ENCODE results near the gene MAP4K4. TPM values are rescaled to one million over a fixed set of nuclear protein-coding genes. Genes with fewer than 3 reads are reported as not detected.

The MAP4K4 gene
- total RNA-seq, 1 donor from 2014 or later: 115 TPM

DNA sequence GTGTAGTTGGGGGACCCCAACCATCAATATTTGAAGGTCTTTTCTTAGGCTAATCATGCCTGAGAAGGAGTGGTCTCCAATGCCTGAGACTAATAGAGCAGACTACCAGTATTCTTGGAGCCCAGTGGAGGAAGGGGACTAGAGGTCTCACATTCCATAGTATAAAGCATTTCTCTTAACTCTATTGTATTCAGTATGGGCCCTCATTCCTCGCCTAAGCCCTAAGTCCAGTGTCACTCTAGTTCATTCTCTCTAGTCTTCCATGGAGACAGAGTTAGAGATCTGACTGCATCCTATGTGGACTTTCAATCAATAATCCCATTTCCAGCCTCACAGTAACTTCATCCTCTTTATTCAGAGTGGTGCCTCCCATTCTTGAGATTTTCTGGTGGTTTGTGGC lies 29.7 kb upstream of the MAP4K4 start:
- no peak for DNase-seq (ENCODE audit: low read depth)
- TF ChIP-seq, protein P1, sequence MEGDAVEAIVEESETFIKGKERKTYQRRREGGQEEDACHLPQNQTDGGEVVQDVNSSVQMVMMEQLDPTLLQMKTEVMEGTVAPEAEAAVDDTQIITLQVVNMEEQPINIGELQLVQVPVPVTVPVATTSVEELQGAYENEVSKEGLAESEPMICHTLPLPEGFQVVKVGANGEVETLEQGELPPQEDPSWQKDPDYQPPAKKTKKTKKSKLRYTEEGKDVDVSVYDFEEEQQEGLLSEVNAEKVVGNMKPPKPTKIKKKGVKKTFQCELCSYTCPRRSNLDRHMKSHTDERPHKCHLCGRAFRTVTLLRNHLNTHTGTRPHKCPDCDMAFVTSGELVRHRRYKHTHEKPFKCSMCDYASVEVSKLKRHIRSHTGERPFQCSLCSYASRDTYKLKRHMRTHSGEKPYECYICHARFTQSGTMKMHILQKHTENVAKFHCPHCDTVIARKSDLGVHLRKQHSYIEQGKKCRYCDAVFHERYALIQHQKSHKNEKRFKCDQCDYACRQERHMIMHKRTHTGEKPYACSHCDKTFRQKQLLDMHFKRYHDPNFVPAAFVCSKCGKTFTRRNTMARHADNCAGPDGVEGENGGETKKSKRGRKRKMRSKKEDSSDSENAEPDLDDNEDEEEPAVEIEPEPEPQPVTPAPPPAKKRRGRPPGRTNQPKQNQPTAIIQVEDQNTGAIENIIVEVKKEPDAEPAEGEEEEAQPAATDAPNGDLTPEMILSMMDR (conservative IDR thresholded peaks at IDR 0.05; ENCODE audit: low read depth, low read length): no peak
- no peak overlapping the region for H3K4me3 ChIP-seq (ENCODE audit: low read depth, low read length)

GRCh38 chr2:101672047-101672446 lies 25.5 kb upstream of the MAP4K4 start:
- TF ChIP-seq, protein P1 (conservative IDR thresholded peaks at IDR 0.05; ENCODE audit: low read depth, low read length): no peak

DNA sequence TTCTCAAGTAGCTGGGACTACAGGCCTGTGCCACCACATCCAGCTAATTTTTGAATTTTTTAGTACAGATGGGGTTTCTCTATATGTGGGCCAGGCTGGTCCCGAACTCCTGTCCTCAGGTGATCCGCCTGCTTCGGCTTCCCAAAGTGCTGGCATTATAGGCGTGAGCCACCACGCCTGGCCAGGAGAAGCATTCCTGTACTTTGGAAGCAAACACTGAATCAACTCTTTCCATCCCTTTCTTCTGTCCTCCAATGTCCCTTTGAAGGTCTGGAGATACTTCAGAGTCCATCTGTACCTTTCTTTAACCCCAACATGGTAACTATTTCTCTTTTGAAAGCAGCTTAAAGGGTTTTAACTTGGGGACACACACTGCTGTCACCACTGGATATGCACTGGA lies 23.6 kb upstream of the MAP4K4 start:
- no peak for DNase-seq (ENCODE audit: low read depth)
- H3K4me3 ChIP-seq (ENCODE audit: low read depth, low read length): no peak overlapping the region
- TF ChIP-seq, protein P1 (conservative IDR thresholded peaks at IDR 0.05; ENCODE audit: low read depth, low read length): no peak

More at GRCh38 chr2:101672047-101672446, 25.5 kb upstream of the MAP4K4 start:
- no peak for DNase-seq (ENCODE audit: low read depth)
- H3K4me3 ChIP-seq (ENCODE audit: low read depth, low read length): no peak overlapping the region

DNA sequence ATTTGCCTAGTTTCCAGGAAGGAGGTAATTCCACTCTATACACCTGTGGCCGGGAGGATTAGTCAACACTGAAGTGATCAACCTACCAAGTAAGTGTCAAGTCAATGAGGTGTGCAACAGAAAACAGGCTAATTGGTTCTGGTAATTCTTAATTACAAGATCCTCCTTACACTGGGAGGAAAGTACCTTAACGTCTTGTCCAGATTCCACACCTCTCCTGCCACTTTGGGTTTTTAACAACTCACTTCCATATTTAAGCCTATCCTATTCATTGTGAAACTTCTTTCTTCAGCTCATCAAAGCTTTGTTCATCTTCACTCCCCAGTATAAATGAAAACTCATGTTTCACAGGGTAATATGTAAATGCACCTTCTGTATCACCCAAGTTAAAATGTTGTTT lies 22.0 kb upstream of the MAP4K4 start:
- no peak for DNase-seq (ENCODE audit: low read depth)
- TF ChIP-seq, protein P1 (conservative IDR thresholded peaks at IDR 0.05; ENCODE audit: low read depth, low read length): no peak
- no peak overlapping the region for H3K4me3 ChIP-seq (ENCODE audit: low read depth, low read length)

GRCh38 chr2:101676674-101677073 lies 20.8 kb upstream of the MAP4K4 start:
- no peak for DNase-seq (ENCODE audit: low read depth)
- TF ChIP-seq, protein P1 (conservative IDR thresholded peaks at IDR 0.05; ENCODE audit: low read depth, low read length): no peak
- H3K4me3 ChIP-seq (ENCODE audit: low read depth, low read length): no peak overlapping the region

GRCh38 chr2:101677658-101678057 lies 19.8 kb upstream of the MAP4K4 start:
- TF ChIP-seq, protein P1 (conservative IDR thresholded peaks at IDR 0.05; ENCODE audit: low read depth, low read length): no peak
- no peak overlapping the region for H3K4me3 ChIP-seq (ENCODE audit: low read depth, low read length)
- DNase-seq (ENCODE audit: low read depth): no peak

GRCh38 chr2:101678379-101678778 lies 19.1 kb upstream of the MAP4K4 start:
- TF ChIP-seq, protein P1 (conservative IDR thresholded peaks at IDR 0.05; ENCODE audit: low read depth, low read length): no peak
- no peak overlapping the region for H3K4me3 ChIP-seq (ENCODE audit: low read depth, low read length)
- DNase-seq (ENCODE audit: low read depth): no peak

Measured in epithelial cell of proximal tubule (primary cell).